Transverse colon (tissue), 4 donors: ENCODE measurements around the gene RPL15.

Experiments used
- CTCF ChIP-seq, 5 experiments: fragments of 200-600 bp in 3 of 5; fragments of 450-650 bp in 2 of 5; sonication (generic) in 3 of 5; IDR thresholded peaks; 1 replicate in 2 of 5; 2 replicates in 3 of 5; pipeline ENCODE4 v1.5.1; 2016 to 2017; ENCODE audit warnings: antibody characterized with exemption in 5 of 5, inconsistent platforms in 3 of 5, mild to moderate bottlenecking in 2 of 5, moderate library complexity in 1 of 5
- EP300 ChIP-seq: sonication (generic); formaldehyde crosslinking; IDR thresholded peaks from one replicate; pipeline ENCODE4 v1.6.1; 2017; ENCODE audit warnings: antibody characterized with exemption, low read depth
- POLR2A ChIP-seq: fragments of 450-650 bp; IDR thresholded peaks from one replicate; pipeline ENCODE4 v1.6.1; 2016; ENCODE audit warnings: antibody characterized with exemption, mild to moderate bottlenecking, moderate library complexity
- POLR2AphosphoS5 ChIP-seq, 3 donors: sonication (generic); formaldehyde crosslinking; IDR thresholded peaks; one replicate each; pipeline ENCODE4 v1.6.1; 2016; ENCODE audit warnings: antibody characterized with exemption in 3 of 3

GRCh38 chr3:23867400-23867799, 49.5 kb upstream of the RPL15 start:
- TF ChIP-seq POLR2AphosphoS5 (IDR thresholded peaks at IDR 0.05) (no peak), CTCF (IDR thresholded peaks at IDR 0.05) (no peak), EP300 (no peak), POLR2A (no peak)
